K562 (cell line): ENCODE data around the gene CYFIP2. TPM values are rescaled to one million over a fixed set of nuclear protein-coding genes. Genes with fewer than 3 reads are reported as not detected.

Source experiments
- ATAC-seq: fragments of 200-7000 bp; cut with Tn5 transposase; 3 replicates; pipeline ENCODE4 v1.9.1; 2020; ENCODE audit warnings: moderate library complexity
- BruUV-seq: library from RNA; stranded (reverse); fragments of 400-500 nt; replicated peaks from 2 replicates; lab custom pipeline; 2021; lab: Mats Ljungman, UMichigan
- CTCF ChIA-PET: fragments of 300-600 bp; formaldehyde crosslinking; extraction: SDS; loops from one replicate; lab custom pipeline; 2021; ENCODE audit warnings: low intra/inter-chr PET ratio; lab: Yijun Ruan, JAX
- POLR2A ChIA-PET: fragments of 300-600, 350-650 bp; sonication (Branson Sonifier 250); formaldehyde crosslinking; extraction: SDS; loops from one replicate; lab custom pipeline; 2021; ENCODE audit warnings: antibody characterized with exemption, inconsistent platforms; lab: Yijun Ruan, JAX
- DNase-seq, 4 experiments: peaks; one replicate each; pipeline versions ENCODE4 v3.0.0 to v3.0.0-alpha.2; 2011 to 2018; ENCODE audit warnings: low spot score in 3 of 4, mixed read lengths in 3 of 4; ENCODE audit errors: extremely low read depth in 1 of 4
- FAIRE-seq: peaks from 2 replicates; lab custom pipeline; 2011; peaks lifted over from hg19 to GRCh38; lab: Jason Lieb, UNC
- H2AFZ ChIP-seq: 2 replicates; pipeline ENCODE4 v1.6.0; 2011; ENCODE audit warnings: low read depth, low read length, control low read depth, inconsistent platforms
- H3K27ac ChIP-seq: fragments of 200-600 bp; 3 replicates; pipeline ENCODE4 v1.8.0; 2011; ENCODE audit warnings: low read depth, mild to moderate bottlenecking, control low read depth, inconsistent platforms, low read length, moderate library complexity, mixed read lengths; ENCODE audit errors: extremely low read depth
- H3K27me3 ChIP-seq, 2 experiments: fragments of 300-600 bp in 1 of 2; 2 replicates in 1 of 2; 3 replicates in 1 of 2; pipeline versions ENCODE4 v1.6.0 to v1.8.0; 2011; ENCODE audit warnings: inconsistent platforms in 2 of 2, low read length in 2 of 2, mild to moderate bottlenecking in 1 of 2, mixed read lengths in 1 of 2, moderate library complexity in 1 of 2; ENCODE audit not compliant: control insufficient read depth in 2 of 2, insufficient read depth in 2 of 2
- H3K36me3 ChIP-seq: fragments of 300-600 bp; 3 replicates; pipeline ENCODE4 v1.8.0; 2011; ENCODE audit warnings: mild to moderate bottlenecking, low read length, inconsistent platforms; ENCODE audit not compliant: control insufficient read depth, insufficient read depth
- H3K4me1 ChIP-seq, 2 experiments: fragments of 200-600 bp in 1 of 2; replicated peaks in 1 of 2; 2 replicates in 1 of 2; 3 replicates in 1 of 2; pipeline versions ENCODE4 v1.5.1 to v1.8.0; 2011; ENCODE audit warnings: inconsistent platforms in 2 of 2, low read length in 2 of 2, mild to moderate bottlenecking in 1 of 2, mixed read lengths in 1 of 2, moderate library complexity in 1 of 2; ENCODE audit not compliant: control insufficient read depth in 2 of 2, insufficient read depth in 2 of 2
- H3K4me2 ChIP-seq: 2 replicates; pipeline ENCODE4 v1.6.1; 2011; ENCODE audit warnings: low read length, control low read depth, inconsistent platforms, mixed read lengths; ENCODE audit not compliant: insufficient read depth
- H3K4me3 ChIP-seq: fragments of 200-600 bp; sonication (generic), shearing (Covaris generic); 2 replicates; pipeline ENCODE4 v1.5.1; 2016; ENCODE audit warnings: control low read depth, inconsistent platforms
- H3K79me2 ChIP-seq: fragments of 200-600 bp; 3 replicates; pipeline ENCODE4 v1.8.0; 2011; ENCODE audit warnings: low read length, inconsistent platforms; ENCODE audit not compliant: control insufficient read depth, insufficient read depth
- H3K9ac ChIP-seq, 2 experiments: 2 replicates each; pipeline versions ENCODE4 v1.6.0 to v1.6.1; 2011; ENCODE audit warnings: low read depth in 2 of 2, low read length in 2 of 2, control low read depth in 1 of 2, inconsistent platforms in 1 of 2, mild to moderate bottlenecking in 1 of 2, mixed read lengths in 1 of 2; ENCODE audit not compliant: insufficient read depth in 1 of 2
- H3K9me1 ChIP-seq: one replicate; pipeline ENCODE4 v1.6.0; 2011; ENCODE audit warnings: inconsistent platforms, mild to moderate bottlenecking, low read length, moderate library complexity; ENCODE audit not compliant: control insufficient read depth, insufficient read depth
- H3K9me3 ChIP-seq: replicated peaks from 2 replicates; pipeline ENCODE4 v1.5.1; 2011; ENCODE audit warnings: low read depth, low read length, inconsistent platforms; ENCODE audit not compliant: control insufficient read depth, insufficient read depth
- H4K20me1 ChIP-seq: replicated peaks from 2 replicates; pipeline ENCODE4 v1.6.1; 2011; ENCODE audit warnings: low read length, inconsistent platforms, mixed read lengths; ENCODE audit not compliant: control insufficient read depth, insufficient read depth
- CEBPB ChIP-seq: fragments of 450-650 bp; IDR thresholded peaks from 2 replicates; pipeline ENCODE4 v1.6.1; 2016; ENCODE audit warnings: missing genetic modification characterization, missing compliant biosample characterization
- CHD2 ChIP-seq: IDR thresholded peaks from 2 replicates; pipeline ENCODE4 v1.6.1; 2011; ENCODE audit warnings: low read depth, low read length
- GMEB1 ChIP-seq: fragments of 250-450 bp; sonication (Bioruptor Pico); IDR thresholded peaks from 2 replicates; pipeline ENCODE4 v1.4.0; 2020; ENCODE audit warnings: mild to moderate bottlenecking
- PTRF ChIP-seq: fragments of 450-650 bp; IDR thresholded peaks from 2 replicates; pipeline ENCODE4 v1.6.1; 2016; ENCODE audit warnings: mild to moderate bottlenecking, missing genetic modification characterization, missing compliant biosample characterization
- RCOR1 ChIP-seq, 2 experiments: IDR thresholded peaks; 2 replicates each; pipeline ENCODE4 v1.6.1; 2012; ENCODE audit warnings: low read depth in 2 of 2, low read length in 2 of 2, borderline replicate concordance in 1 of 2, improper control_type of control experiment in 1 of 2
- XRCC5 ChIP-seq: fragments of 200-400 bp; formaldehyde crosslinking; IDR thresholded peaks from 2 replicates; pipeline ENCODE4 v1.6.1; 2017; ENCODE audit warnings: low read depth, mild to moderate bottlenecking, low read length
- ZBTB2 ChIP-seq: fragments of 450-650 bp; IDR thresholded peaks from 2 replicates; pipeline ENCODE4 v1.6.1; 2016; ENCODE audit warnings: antibody characterized with exemption
- ZNF263 ChIP-seq: sonication (generic); formaldehyde crosslinking; IDR thresholded peaks from 2 replicates; pipeline ENCODE4 v1.8.0; 2022; ENCODE audit warnings: mild to moderate bottlenecking, missing genetic modification reagents, borderline replicate concordance
- WGBS: fragments of 100-300 bp; shearing (Covaris generic); methylation state at CpG from one replicate; pipeline ENCODE4 v1.1.6; 2016; ENCODE audit warnings: low coverage, mixed read lengths; ENCODE audit not compliant: insufficient coverage; ENCODE audit errors: missing lambda C conversion rate; 5-methylcytosine and 5-hydroxymethylcytosine counted together
- in situ Hi-C: fragments of 300-500 bp; cut with MboI; formaldehyde crosslinking; loops from 4 replicates; pipeline ENCODE4 v1.15.0; 2018; ENCODE audit warnings: inconsistent platforms, mixed read lengths
- intact Hi-C: fragments of 100-400 bp; cut with micrococcal nuclease; formaldehyde crosslinking; loops from 2 replicates; pipeline ENCODE4 v1.14.2; 2022
- polyA plus RNA-seq, 8 experiments: library from polyadenylated mRNA; depleted of rRNA in 4 of 8; stranded (reverse) in 5 of 8; unstranded in 3 of 8; fragments of >200 nt; fragmentation: Nextera tagmentation in 2 of 8; fragmentation: Illumina TruSeq in 1 of 8; extraction: Ambion mirVana in 2 of 8; extraction: Trizol in 1 of 8; gene quantifications; 2 replicates each; pipeline versions ENCODE4 v1.2.1 to v1.2.3, GENCODE V29; 2011 to 2014; ENCODE audit warnings: inconsistent platforms in 1 of 8, missing spikeins in 1 of 8
- total RNA-seq, 7 experiments: library from RNA; depleted of rRNA in 6 of 7; stranded (reverse); fragments of >200 nt in 6 of 7; fragmentation: Illumina TruSeq in 2 of 7; extraction: Trizol in 2 of 7; gene quantifications; 2 replicates each; pipeline versions ENCODE4 v1.2.1 to v1.2.3, GENCODE V29; 2011 to 2021; ENCODE audit warnings: low replicate concordance in 1 of 7

The CYFIP2 gene
- total and polyA plus RNA-seq, 9 of the 15 experiments (the other 6 are each of a cell fraction or from before 2014, with no cell fraction given): 0.76 to 2.9 (median 1.4) TPM; not detected in 1

GRCh38 chr5:157398305-157398704, 132.4 kb downstream of the CYFIP2 start:
- Histone ChIP-seq H3K9ac (no peak overlapping the region), H3K79me2 (no peaks in the 10 kb centered on the region), H3K27ac (no peak overlapping the region), H3K9me3 (no peaks in the 10 kb centered on the region), H3K36me3 (no peaks in the 10 kb centered on the region), H3K4me3 (no peak overlapping the region)
- intact Hi-C loops: no loop called here
- POLR2A ChIA-PET: no interaction called here
- no peak for FAIRE-seq
- TF ChIP-seq XRCC5: no peak
- TF ChIP-seq, all 486 proteins: peak for 0
- H3K4me1 ChIP-seq: no peaks in the 10 kb centered on the region
- H3K27me3 ChIP-seq: no peaks in the 10 kb centered on the region
- no peak overlapping the region for H2AFZ ChIP-seq
- no TSS peak for BruUV-seq
- H3K4me2 ChIP-seq: no peak overlapping the region
- in situ Hi-C loops: no loop called here
- no peak for DNase-seq
- H3K9me1 ChIP-seq: no peaks in the 10 kb centered on the region
- CTCF ChIA-PET: no interaction called here
- ATAC-seq: no peak
- H4K20me1 ChIP-seq: no peaks in the 10 kb centered on the region

GRCh38 chr5:157400741-157401495, 135.0 kb downstream of the CYFIP2 start:
- Histone ChIP-seq H3K79me2 (no peaks in the 10 kb centered on the region), H3K4me2 (no peak overlapping the region), H3K9me3 (no peaks in the 10 kb centered on the region), H3K4me1 (no peaks in the 10 kb centered on the region), H4K20me1 (no peaks in the 10 kb centered on the region), H3K36me3 (no peaks in the 10 kb centered on the region), H3K4me3 (no peak overlapping the region), H2AFZ (no peak overlapping the region), H3K9me1 (no peaks in the 10 kb centered on the region), H3K27ac (no peak overlapping the region), H3K27me3 (no peaks in the 10 kb centered on the region), H3K9ac (no peak overlapping the region)
- no peak for FAIRE-seq
- WGBS: 0% methylated on average over 5 of the region's 5 CpGs
- CTCF ChIA-PET: no interaction called here
- TF ChIP-seq RCOR1 (IDR thresholded peaks at IDR 0.05; ENCODE audit: borderline replicate concordance in 1 of 2, low read depth in 2 of 2, low read length in 2 of 2) (no peak), GMEB1 (no peak), PTRF (tag) (no peak), ZNF263 (no peak), CEBPB (tag) (no peak), CHD2 (no peak), ZBTB2 (no peak)
- DNase-seq: no peak
- POLR2A ChIA-PET: interaction anchor here (0.6 to 0.7 kb wide), 2 partner anchors 22 to 106 kb away, joined by 3 read pairs; no protein-coding TSS in a partner anchor
- no TSS peak for BruUV-seq
- intact Hi-C loops: no loop called here
- in situ Hi-C loops: no loop called here
- ATAC-seq: no peak
